Measurements from ENCODE around the gene ITGAL.

ITGAL gene

GRCh38 chr16:30481381-30481780 lies 8.8 kb downstream of the ITGAL start:
- no peaks in the 10 kb centered on the region for H3K9me3 ChIP-seq (ENCODE audit: insufficient read depth, low read length, severe bottlenecking)
- no peaks in the 10 kb centered on the region for H3K79me2 ChIP-seq (ENCODE audit: insufficient read depth, low read length)
- DNase-seq (no peak), ATAC-seq (ENCODE audit: insufficient read depth, low read depth) (no peak)
- H3K4me1 ChIP-seq (ENCODE audit: insufficient read depth, low read length) = no peaks in the 10 kb centered on the region
- H2AFZ ChIP-seq (ENCODE audit: low read depth, low read length) = no peak overlapping the region
- H3K36me3 ChIP-seq (ENCODE audit: insufficient read depth, low read length) = no peaks in the 10 kb centered on the region
- TF ChIP-seq EZH2 (IDR thresholded peaks at IDR 0.05; ENCODE audit: borderline replicate concordance, low read depth, low read length, severe bottlenecking) (no peak), CTCF (IDR thresholded peaks at IDR 0.05; ENCODE audit: borderline replicate concordance, extremely low read depth, low read length, poor library complexity, severe bottlenecking) (no peak)
- H3K4me3 ChIP-seq (ENCODE audit: low read depth in 1 of 2, low read length in 2 of 2) = no peak overlapping the region
- H3K9ac ChIP-seq (ENCODE audit: low read depth, low read length) = no peak overlapping the region
- no peak overlapping the region for H3K27ac ChIP-seq (ENCODE audit: low read length)
- no peaks in the 10 kb centered on the region for H4K20me1 ChIP-seq (ENCODE audit: insufficient read depth, low read length)
- H3K4me2 ChIP-seq (ENCODE audit: insufficient read depth, low read length) = no peak overlapping the region
- H3K27me3 ChIP-seq (ENCODE audit: insufficient read depth, low read length, poor library complexity) = no peaks in the 10 kb centered on the region

GRCh38 chr16:30482366-30482765 lies 9.8 kb downstream of the ITGAL start:
- H3K9me3 ChIP-seq (ENCODE audit: insufficient read depth, low read length, severe bottlenecking) = no peaks in the 10 kb centered on the region
- DNase-seq = no peak
- H3K27ac ChIP-seq (ENCODE audit: low read length) = no peak overlapping the region
- no peak overlapping the region for H3K4me3 ChIP-seq (ENCODE audit: low read depth in 1 of 2, low read length in 2 of 2)
- no peaks in the 10 kb centered on the region for H3K36me3 ChIP-seq (ENCODE audit: insufficient read depth, low read length)
- H4K20me1 ChIP-seq (ENCODE audit: insufficient read depth, low read length) = no peaks in the 10 kb centered on the region
- H3K27me3 ChIP-seq (ENCODE audit: insufficient read depth, low read length, poor library complexity) = no peaks in the 10 kb centered on the region
- H3K4me2 ChIP-seq (ENCODE audit: insufficient read depth, low read length) = no peak overlapping the region
- TF ChIP-seq EZH2 (IDR thresholded peaks at IDR 0.05; ENCODE audit: borderline replicate concordance, low read depth, low read length, severe bottlenecking) = no peak
- TF ChIP-seq CTCF (IDR thresholded peaks at IDR 0.05; ENCODE audit: borderline replicate concordance, extremely low read depth, low read length, poor library complexity, severe bottlenecking) = no peak
- no peak for ATAC-seq (ENCODE audit: insufficient read depth, low read depth)
- no peaks in the 10 kb centered on the region for H3K79me2 ChIP-seq (ENCODE audit: insufficient read depth, low read length)
- no peak overlapping the region for H3K9ac ChIP-seq (ENCODE audit: low read depth, low read length)
- no peaks in the 10 kb centered on the region for H3K4me1 ChIP-seq (ENCODE audit: insufficient read depth, low read length)
- H2AFZ ChIP-seq (ENCODE audit: low read depth, low read length) = no peak overlapping the region

GRCh38 chr16:30484887-30485286 lies 12.3 kb downstream of the ITGAL start:
- Histone ChIP-seq H3K36me3 (ENCODE audit: insufficient read depth, low read length) (peaks cover 4% of the 10 kb centered on the region; the same call in 1 of the 2 replicates), H3K4me3 (ENCODE audit: low read depth in 1 of 2, low read length in 2 of 2) (no peak overlapping the region), H3K4me1 (ENCODE audit: insufficient read depth, low read length) (no peaks in the 10 kb centered on the region), H3K79me2 (ENCODE audit: insufficient read depth, low read length) (no peaks in the 10 kb centered on the region), H3K27me3 (ENCODE audit: insufficient read depth, low read length, poor library complexity) (no peaks in the 10 kb centered on the region), H4K20me1 (ENCODE audit: insufficient read depth, low read length) (no peaks in the 10 kb centered on the region), H3K27ac (ENCODE audit: low read length) (no peak overlapping the region), H2AFZ (ENCODE audit: low read depth, low read length) (no peak overlapping the region), H3K4me2 (ENCODE audit: insufficient read depth, low read length) (no peak overlapping the region), H3K9me3 (ENCODE audit: insufficient read depth, low read length, severe bottlenecking) (no peaks in the 10 kb centered on the region), H3K9ac (ENCODE audit: low read depth, low read length) (no peak overlapping the region)
- TF ChIP-seq CTCF (IDR thresholded peaks at IDR 0.05; ENCODE audit: borderline replicate concordance, extremely low read depth, low read length, poor library complexity, severe bottlenecking) (no peak), EZH2 (IDR thresholded peaks at IDR 0.05; ENCODE audit: borderline replicate concordance, low read depth, low read length, severe bottlenecking) (no peak)
- ATAC-seq (ENCODE audit: insufficient read depth, low read depth) (no peak), DNase-seq (no peak)
